Lower leg skin (tissue), 4 donors: ENCODE results near the gene PTPRN. TPM values are rescaled to one million over a fixed set of nuclear protein-coding genes. Genes with fewer than 3 reads are reported as not detected.

Experiments
- DNase-seq, 2 donors: peaks; one replicate each; pipeline ENCODE4 v3.0.0-alpha.2; 2019; ENCODE audit warnings: low spot score in 2 of 2
- H3K4me3 ChIP-seq: fragments of 200-600 bp; sonication (generic); 2 replicates; pipeline ENCODE4 v1.5.1; 2017; ENCODE audit warnings: mild to moderate bottlenecking, low read depth; ENCODE audit not compliant: poor library complexity, severe bottlenecking
- POLR2A ChIP-seq, 2 donors: fragments of 450-650 bp; IDR thresholded peaks; one replicate each; pipeline ENCODE4 v1.6.1; 2016 to 2017; ENCODE audit warnings: antibody characterized with exemption in 2 of 2, mild to moderate bottlenecking in 1 of 2, moderate library complexity in 1 of 2
- WGBS, 2 donors: methylation state at CpG; one replicate each; pipeline ENCODE4 v1.1.5; 2018; 5-methylcytosine and 5-hydroxymethylcytosine counted together
- intact Hi-C: fragments of 100-400 bp; cut with DNase I; formaldehyde crosslinking; loops from one replicate; pipeline ENCODE4 v1.15.0; 2023; ENCODE audit warnings: low total_unique reads
- total RNA-seq, 4 donors: library from RNA; depleted of rRNA; stranded (reverse); fragments of >200 nt; gene quantifications; one replicate each; pipeline ENCODE4 v1.1.0, GENCODE V29; 2016
- TF ChIP-seq, protein P1 (sequence below), 3 donors: fragments of 450-650 bp; IDR thresholded peaks; one replicate each; pipeline ENCODE4 v1.5.1; 2016; ENCODE audit warnings: antibody characterized with exemption in 3 of 3, mild to moderate bottlenecking in 3 of 3, moderate library complexity in 2 of 3

PTPRN gene
- total RNA-seq, 4 donors from 2014 or later: 0.23 TPM; not detected in 3

DNA sequence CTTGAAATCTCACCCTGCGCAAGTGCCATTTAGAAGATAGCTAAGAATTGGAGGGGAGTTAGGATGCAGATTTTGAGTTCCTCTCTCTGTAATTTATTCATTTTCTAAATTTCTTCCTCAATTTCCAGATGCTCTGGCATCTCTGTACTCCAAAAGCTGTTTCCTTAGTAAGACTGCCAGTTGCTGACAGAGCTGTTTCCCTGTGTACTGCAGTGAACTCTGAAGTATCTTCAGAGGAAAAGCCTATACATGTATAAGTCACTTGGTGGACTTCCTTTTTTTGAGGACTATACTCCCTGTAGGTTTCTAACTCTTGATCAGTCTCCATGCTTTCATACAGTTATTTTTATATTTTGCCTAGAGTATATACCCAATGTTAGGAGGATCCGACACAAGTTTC, 24.9 kb upstream of the PTPRN start:
- 65 to 88% methylated on average over 2 of the region's 2 CpGs for WGBS, 2 donors
- no peak overlapping the region for H3K4me3 ChIP-seq
- DNase-seq: no peak
- no peak for TF ChIP-seq POLR2A (IDR thresholded peaks at IDR 0.05)
- TF ChIP-seq, protein P1, sequence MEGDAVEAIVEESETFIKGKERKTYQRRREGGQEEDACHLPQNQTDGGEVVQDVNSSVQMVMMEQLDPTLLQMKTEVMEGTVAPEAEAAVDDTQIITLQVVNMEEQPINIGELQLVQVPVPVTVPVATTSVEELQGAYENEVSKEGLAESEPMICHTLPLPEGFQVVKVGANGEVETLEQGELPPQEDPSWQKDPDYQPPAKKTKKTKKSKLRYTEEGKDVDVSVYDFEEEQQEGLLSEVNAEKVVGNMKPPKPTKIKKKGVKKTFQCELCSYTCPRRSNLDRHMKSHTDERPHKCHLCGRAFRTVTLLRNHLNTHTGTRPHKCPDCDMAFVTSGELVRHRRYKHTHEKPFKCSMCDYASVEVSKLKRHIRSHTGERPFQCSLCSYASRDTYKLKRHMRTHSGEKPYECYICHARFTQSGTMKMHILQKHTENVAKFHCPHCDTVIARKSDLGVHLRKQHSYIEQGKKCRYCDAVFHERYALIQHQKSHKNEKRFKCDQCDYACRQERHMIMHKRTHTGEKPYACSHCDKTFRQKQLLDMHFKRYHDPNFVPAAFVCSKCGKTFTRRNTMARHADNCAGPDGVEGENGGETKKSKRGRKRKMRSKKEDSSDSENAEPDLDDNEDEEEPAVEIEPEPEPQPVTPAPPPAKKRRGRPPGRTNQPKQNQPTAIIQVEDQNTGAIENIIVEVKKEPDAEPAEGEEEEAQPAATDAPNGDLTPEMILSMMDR (IDR thresholded peaks at IDR 0.05): no peak
- intact Hi-C loops: no loop called here

DNA sequence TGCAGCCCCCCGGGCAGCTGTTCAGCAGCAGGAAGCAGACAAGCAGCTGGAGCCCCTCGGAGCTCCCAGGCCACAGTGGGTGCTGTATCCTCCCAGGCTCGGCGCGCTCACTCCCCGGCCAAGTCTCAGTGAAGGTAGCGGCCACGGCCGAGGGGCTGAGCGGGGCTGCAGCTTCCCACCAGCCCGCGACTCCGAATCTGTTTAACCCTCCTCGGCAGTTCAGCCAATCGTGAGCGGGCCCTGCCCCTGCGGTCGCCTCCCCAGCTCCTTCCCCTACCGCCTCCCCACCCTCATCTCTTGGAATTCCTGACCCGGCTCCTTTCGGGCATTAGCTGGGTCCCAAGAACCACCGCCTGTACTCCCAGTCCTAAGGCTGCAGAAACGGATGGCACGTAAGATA, 23.3 kb upstream of the PTPRN start, which contains the start of gene RESP18:
Gene RESP18 (minus strand): TSS at position 203 of the 400 bp plus-strand sequence.
- no peak within 1 kb of the TSS for H3K4me3 ChIP-seq
- WGBS, 2 donors: 6 to 11% methylated on average over 23 to 24 of the region's 24 CpGs
- TF ChIP-seq, protein P1 (IDR thresholded peaks at IDR 0.05): no peak
- no peak for TF ChIP-seq POLR2A (IDR thresholded peaks at IDR 0.05)
- DNase-seq: no peak
- intact Hi-C loops: no loop called here

DNA sequence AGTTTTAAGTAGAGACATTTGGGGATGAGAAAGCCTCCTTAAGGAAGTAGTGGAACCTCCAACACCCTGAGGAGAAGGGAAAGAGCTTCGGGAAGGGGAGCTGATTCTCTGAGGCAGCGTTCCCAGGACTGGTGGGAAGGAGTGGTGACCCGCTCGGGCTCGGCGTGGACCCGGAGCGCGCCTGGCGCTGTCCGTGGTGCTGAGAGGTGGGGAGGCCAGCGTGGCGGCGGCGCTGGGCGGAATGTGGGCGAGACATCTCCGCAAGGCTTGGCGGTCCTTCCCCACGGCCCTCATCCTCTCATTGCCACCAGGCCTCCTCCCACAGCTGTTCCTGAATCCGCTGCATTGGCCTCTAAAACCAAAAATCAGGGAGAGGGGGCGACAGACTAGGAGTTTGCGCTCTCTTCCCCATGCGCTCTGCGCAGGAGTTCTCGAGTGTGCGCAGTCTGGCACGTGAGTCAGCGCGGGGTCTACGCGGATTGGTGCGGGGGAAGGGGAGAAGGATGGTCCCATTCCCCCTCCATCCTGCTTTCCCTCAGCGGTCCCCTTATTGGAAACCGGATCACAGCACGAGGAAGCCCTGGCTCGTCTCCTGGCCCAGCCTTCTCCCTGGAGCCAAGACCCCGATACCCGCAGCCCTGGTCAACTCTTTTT, 22.5 kb upstream of the PTPRN start:
- 8 to 15% methylated on average over 36 to 39 of the region's 39 CpGs for WGBS, 2 donors
- no peak overlapping the region for H3K4me3 ChIP-seq
- DNase-seq: no peak
- TF ChIP-seq POLR2A (IDR thresholded peaks at IDR 0.05): no peak
- TF ChIP-seq, protein P1 (IDR thresholded peaks at IDR 0.05): no peak
- intact Hi-C loops: no loop called here

DNA sequence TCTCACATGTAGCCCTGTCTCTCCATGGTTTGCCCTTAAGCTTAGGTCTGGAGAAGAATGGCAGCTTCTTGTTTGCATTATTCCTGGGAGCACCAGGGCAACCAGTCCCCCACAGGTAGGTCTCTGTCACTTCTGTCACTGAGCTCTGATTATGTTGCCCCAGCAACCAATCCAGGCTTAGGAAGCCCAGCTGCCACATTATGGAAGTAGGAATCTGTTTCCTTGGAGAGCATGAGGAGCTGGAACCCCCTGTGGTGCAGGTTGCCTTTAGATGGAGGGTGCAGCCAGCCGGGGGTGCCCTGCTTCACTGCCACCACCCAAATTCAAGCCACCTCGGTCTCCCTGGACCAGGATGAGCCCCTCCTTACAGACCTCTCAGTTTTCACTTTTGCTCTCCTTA, 18.5 kb upstream of the PTPRN start:
- DNase-seq: no peak
- TF ChIP-seq, protein P1 (IDR thresholded peaks at IDR 0.05): no peak
- no peak for TF ChIP-seq POLR2A (IDR thresholded peaks at IDR 0.05)
- intact Hi-C loops: loop anchor here (10.0 kb wide), 2 partner anchors 263 to 467 kb away; partner anchors contain the start of gene IHH
- no peak overlapping the region for H3K4me3 ChIP-seq
- 46 to 52% methylated on average over 2 of the region's 2 CpGs for WGBS, 2 donors

DNA sequence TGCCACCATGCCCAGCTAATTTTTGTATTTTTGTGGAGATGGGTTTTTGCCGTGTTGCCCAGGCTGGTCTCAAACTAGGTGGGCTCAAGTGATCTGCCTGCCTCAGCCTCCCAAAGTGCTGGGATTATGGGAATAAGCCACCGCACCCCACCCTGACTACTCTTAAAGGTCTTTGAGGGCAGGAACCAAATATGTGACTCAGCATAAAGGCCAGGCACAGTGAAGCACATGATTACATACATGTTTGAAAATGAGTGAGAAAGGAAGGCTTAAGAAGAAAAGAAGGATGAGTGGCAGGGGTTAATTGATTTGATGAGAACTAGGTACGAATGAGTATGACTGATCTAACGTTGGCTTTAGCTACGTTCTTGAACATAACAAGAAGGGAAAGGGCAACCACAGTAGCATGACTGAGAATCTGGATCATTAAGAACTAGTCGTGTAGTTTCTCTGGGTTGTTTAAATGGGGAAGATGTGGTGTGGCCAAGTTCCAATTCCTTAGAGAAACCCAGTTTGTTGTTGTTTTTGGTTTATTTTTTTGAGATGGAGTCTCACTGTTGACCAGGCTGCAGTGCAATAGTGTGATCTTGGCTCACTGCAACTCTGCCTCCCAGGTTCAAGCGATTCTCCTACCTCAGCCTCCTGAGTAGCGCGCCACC, 16.6 kb upstream of the PTPRN start:
- intact Hi-C loops: loop anchor here (10.0 kb wide), 2 partner anchors 261 to 469 kb away; partner anchors contain the start of gene IHH
- H3K4me3 ChIP-seq: no peak overlapping the region

More for the DNA sequence above, 16.6 kb upstream of the PTPRN start:
- 70 to 73% methylated on average over 9 of the region's 9 CpGs for WGBS, 2 donors
- TF ChIP-seq POLR2A (IDR thresholded peaks at IDR 0.05): no peak
- TF ChIP-seq, protein P1 (IDR thresholded peaks at IDR 0.05): no peak
- no peak for DNase-seq
